ENCODE data around the gene RPRML.

DNA sequence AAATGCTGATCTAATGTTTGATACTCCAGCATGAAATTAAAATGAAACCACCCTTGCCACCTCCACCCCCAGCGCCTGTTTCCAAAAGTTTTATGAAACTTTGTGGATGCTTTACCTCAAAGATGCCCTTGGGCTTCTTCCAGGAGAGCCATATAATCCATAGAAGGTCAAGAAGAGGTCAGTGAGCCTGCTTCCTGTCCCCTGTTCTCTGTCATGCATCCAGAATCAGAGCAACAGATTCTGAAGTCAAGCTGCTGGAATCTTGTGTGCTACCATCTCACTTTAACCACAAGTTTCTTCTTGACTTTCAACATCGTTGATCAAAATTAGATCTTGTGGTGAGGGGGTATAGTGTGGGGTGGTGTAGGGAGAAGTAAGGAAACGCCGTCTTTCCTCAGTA, 47.5 kb downstream of the RPRML start:
- TF ChIP-seq, protein P1, sequence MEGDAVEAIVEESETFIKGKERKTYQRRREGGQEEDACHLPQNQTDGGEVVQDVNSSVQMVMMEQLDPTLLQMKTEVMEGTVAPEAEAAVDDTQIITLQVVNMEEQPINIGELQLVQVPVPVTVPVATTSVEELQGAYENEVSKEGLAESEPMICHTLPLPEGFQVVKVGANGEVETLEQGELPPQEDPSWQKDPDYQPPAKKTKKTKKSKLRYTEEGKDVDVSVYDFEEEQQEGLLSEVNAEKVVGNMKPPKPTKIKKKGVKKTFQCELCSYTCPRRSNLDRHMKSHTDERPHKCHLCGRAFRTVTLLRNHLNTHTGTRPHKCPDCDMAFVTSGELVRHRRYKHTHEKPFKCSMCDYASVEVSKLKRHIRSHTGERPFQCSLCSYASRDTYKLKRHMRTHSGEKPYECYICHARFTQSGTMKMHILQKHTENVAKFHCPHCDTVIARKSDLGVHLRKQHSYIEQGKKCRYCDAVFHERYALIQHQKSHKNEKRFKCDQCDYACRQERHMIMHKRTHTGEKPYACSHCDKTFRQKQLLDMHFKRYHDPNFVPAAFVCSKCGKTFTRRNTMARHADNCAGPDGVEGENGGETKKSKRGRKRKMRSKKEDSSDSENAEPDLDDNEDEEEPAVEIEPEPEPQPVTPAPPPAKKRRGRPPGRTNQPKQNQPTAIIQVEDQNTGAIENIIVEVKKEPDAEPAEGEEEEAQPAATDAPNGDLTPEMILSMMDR (IDR thresholded peaks at IDR 0.05): no peak
- TF ChIP-seq POLR2AphosphoS5 (IDR thresholded peaks at IDR 0.05; ENCODE audit: low read depth, low read length) (no peak), SIN3A (IDR thresholded peaks at IDR 0.05; ENCODE audit: borderline replicate concordance, insufficient read depth, low read depth, low read length) (no peak)
- TF ChIP-seq, protein P2, sequence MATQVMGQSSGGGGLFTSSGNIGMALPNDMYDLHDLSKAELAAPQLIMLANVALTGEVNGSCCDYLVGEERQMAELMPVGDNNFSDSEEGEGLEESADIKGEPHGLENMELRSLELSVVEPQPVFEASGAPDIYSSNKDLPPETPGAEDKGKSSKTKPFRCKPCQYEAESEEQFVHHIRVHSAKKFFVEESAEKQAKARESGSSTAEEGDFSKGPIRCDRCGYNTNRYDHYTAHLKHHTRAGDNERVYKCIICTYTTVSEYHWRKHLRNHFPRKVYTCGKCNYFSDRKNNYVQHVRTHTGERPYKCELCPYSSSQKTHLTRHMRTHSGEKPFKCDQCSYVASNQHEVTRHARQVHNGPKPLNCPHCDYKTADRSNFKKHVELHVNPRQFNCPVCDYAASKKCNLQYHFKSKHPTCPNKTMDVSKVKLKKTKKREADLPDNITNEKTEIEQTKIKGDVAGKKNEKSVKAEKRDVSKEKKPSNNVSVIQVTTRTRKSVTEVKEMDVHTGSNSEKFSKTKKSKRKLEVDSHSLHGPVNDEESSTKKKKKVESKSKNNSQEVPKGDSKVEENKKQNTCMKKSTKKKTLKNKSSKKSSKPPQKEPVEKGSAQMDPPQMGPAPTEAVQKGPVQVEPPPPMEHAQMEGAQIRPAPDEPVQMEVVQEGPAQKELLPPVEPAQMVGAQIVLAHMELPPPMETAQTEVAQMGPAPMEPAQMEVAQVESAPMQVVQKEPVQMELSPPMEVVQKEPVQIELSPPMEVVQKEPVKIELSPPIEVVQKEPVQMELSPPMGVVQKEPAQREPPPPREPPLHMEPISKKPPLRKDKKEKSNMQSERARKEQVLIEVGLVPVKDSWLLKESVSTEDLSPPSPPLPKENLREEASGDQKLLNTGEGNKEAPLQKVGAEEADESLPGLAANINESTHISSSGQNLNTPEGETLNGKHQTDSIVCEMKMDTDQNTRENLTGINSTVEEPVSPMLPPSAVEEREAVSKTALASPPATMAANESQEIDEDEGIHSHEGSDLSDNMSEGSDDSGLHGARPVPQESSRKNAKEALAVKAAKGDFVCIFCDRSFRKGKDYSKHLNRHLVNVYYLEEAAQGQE (IDR thresholded peaks at IDR 0.05; ENCODE audit: insufficient read depth in 1 of 2, low read depth in 2 of 2, low read length in 1 of 2): no peak

Measured in Panc1 (cell line).